CD4-positive, alpha-beta T cell treated with Interferon gamma for 1 hour (primary cell): ENCODE results near the gene TRIM54.
"Not testable (repeated sequence)": the region's sequence is repeated elsewhere in the genome, so short reads cannot be mapped to it uniquely, and the experiment has no call there.

Source experiments
- DNase-seq: peaks from one replicate; pipeline ENCODE4 v3.0.0-alpha.2; 2020

Gene TRIM54

GRCh38 chr2:27288610-27289009 is 6.4 kb downstream of the TRIM54 start:
- no peak for DNase-seq

- no peak for DNase-seq
Observed at GRCh38 chr2:27290549-27290948, 8.3 kb downstream of the TRIM54 start.

GRCh38 chr2:27291865-27292264 is 9.6 kb downstream of the TRIM54 start:
- DNase-seq: no peak

- DNase-seq: no peak
Observed at GRCh38 chr2:27294928-27295327, 12.7 kb downstream of the TRIM54 start.

- DNase-seq: peak; percentile 20
Observed at GRCh38 chr2:27296481-27296880, 14.3 kb downstream of the TRIM54 start.

GRCh38 chr2:27297195-27297594 is 15.0 kb downstream of the TRIM54 start:
- DNase-seq: no peak

GRCh38 chr2:27298391-27299080 is 16.3 kb downstream of the TRIM54 start:
- DNase-seq: no peak

- not testable (repeated sequence) for DNase-seq
Observed at GRCh38 chr2:27300606-27301005, 18.4 kb downstream of the TRIM54 start.

- peak; percentile 41 for DNase-seq
Observed at GRCh38 chr2:27303093-27304025, 21.1 kb downstream of the TRIM54 start.

- no peak for DNase-seq
Observed at GRCh38 chr2:27304488-27305240, 22.4 kb downstream of the TRIM54 start.

- no peak for DNase-seq
Observed at GRCh38 chr2:27305516-27305915, 23.3 kb downstream of the TRIM54 start.

- no peak for DNase-seq
Observed at GRCh38 chr2:27306136-27306535, 23.9 kb downstream of the TRIM54 start.

GRCh38 chr2:27306573-27307286 is 24.5 kb downstream of the TRIM54 start:
- no peak for DNase-seq

GRCh38 chr2:27307287-27307544 is 25.0 kb downstream of the TRIM54 start:
- DNase-seq: no peak

GRCh38 chr2:27307545-27308358 is 25.5 kb downstream of the TRIM54 start:
- DNase-seq: no peak

GRCh38 chr2:27308359-27308881 is 26.2 kb downstream of the TRIM54 start, which contains the start of gene UCN:
UCN (minus strand) TSS chr2:27308445; CDS start chr2:27307895, 550 bp downstream.
- no peak for DNase-seq

- no peak for DNase-seq
Observed at GRCh38 chr2:27309651-27310050, 27.4 kb downstream of the TRIM54 start.

GRCh38 chr2:27312152-27312551 is 29.9 kb downstream of the TRIM54 start:
- DNase-seq: no peak

GRCh38 chr2:27313882-27314645 is 31.8 kb downstream of the TRIM54 start:
- no peak for DNase-seq

GRCh38 chr2:27314709-27315108 is 32.5 kb downstream of the TRIM54 start:
- DNase-seq: no peak

- DNase-seq: no peak
Observed at GRCh38 chr2:27315122-27315521, 32.9 kb downstream of the TRIM54 start.
